Osteoblast (primary cell): Measurements from ENCODE around the gene CD5L. TPM values are rescaled to one million over a fixed set of nuclear protein-coding genes. Genes with fewer than 3 reads are reported as not detected.

Experiments used
- DNase-seq: peaks from one replicate; pipeline ENCODE4 v3.0.0; 2011; ENCODE audit warnings: low spot score, mixed read lengths; ENCODE audit not compliant: insufficient read length; ENCODE audit errors: missing footprints
- H2AFZ ChIP-seq: 2 replicates; pipeline ENCODE4 v1.6.0; 2011; ENCODE audit warnings: mild to moderate bottlenecking, low read length
- H3K27ac ChIP-seq: 2 replicates; pipeline ENCODE4 v1.5.1; 2011; ENCODE audit warnings: mild to moderate bottlenecking, low read depth, low read length, moderate library complexity
- H3K27me3 ChIP-seq: 2 replicates; pipeline ENCODE4 v1.6.0; 2012; ENCODE audit warnings: mild to moderate bottlenecking, control low read depth, inconsistent platforms, low read length, moderate library complexity; ENCODE audit not compliant: insufficient read depth
- H3K36me3 ChIP-seq: 2 replicates; pipeline ENCODE4 v1.5.1; 2011; ENCODE audit warnings: mild to moderate bottlenecking, low read length, control low read depth, moderate library complexity; ENCODE audit not compliant: insufficient read depth
- H3K4me1 ChIP-seq: 2 replicates; pipeline ENCODE4 v1.5.1; 2011; ENCODE audit warnings: mild to moderate bottlenecking, low read length, control low read depth, moderate library complexity; ENCODE audit not compliant: insufficient read depth
- H3K4me2 ChIP-seq: 2 replicates; pipeline ENCODE4 v1.6.0; 2011; ENCODE audit warnings: mild to moderate bottlenecking, low read length; ENCODE audit not compliant: insufficient read depth
- H3K4me3 ChIP-seq: fragments of 200-600 bp; sonication (generic); 3 replicates; pipeline ENCODE4 v1.5.1; 2012; ENCODE audit warnings: mild to moderate bottlenecking, low read length, inconsistent platforms; ENCODE audit not compliant: insufficient read depth
- H3K79me2 ChIP-seq: 2 replicates; pipeline ENCODE4 v1.6.0; 2012; ENCODE audit warnings: mild to moderate bottlenecking, low read length, control low read depth, inconsistent platforms; ENCODE audit not compliant: insufficient read depth
- H3K9me3 ChIP-seq: 2 replicates; pipeline ENCODE4 v1.5.1; 2011; ENCODE audit warnings: low read depth, low read length, control low read depth
- H4K20me1 ChIP-seq: 2 replicates; pipeline ENCODE4 v1.6.0; 2012; ENCODE audit warnings: mild to moderate bottlenecking, low read length, control low read depth; ENCODE audit not compliant: insufficient read depth
- CTCF ChIP-seq: IDR thresholded peaks from 2 replicates; pipeline ENCODE4 v1.5.1; 2011; ENCODE audit warnings: mild to moderate bottlenecking, low read depth, low read length, moderate library complexity; ENCODE audit errors: extremely low read depth
- total RNA-seq: library from RNA; depleted of rRNA; stranded (reverse); fragments of >200 nt; gene quantifications from 2 replicates; pipeline ENCODE4 v1.2.3, GENCODE V29; 2012

The CD5L gene
- total RNA-seq = not detected in 2 replicates

- Histone ChIP-seq H3K4me3 (no peak within 1 kb of the TSS), H3K4me2 (no peak within 1 kb of the TSS), H3K36me3 (no peaks in the 10 kb centered on the region), H2AFZ (no peak within 1 kb of the TSS), H3K27ac (no peak within 1 kb of the TSS), H3K79me2 (no peaks in the 10 kb centered on the region), H3K4me1 (no peaks in the 10 kb centered on the region), H3K27me3 (no peaks in the 10 kb centered on the region), H4K20me1 (no peaks in the 10 kb centered on the region), H3K9me3 (no peaks in the 10 kb centered on the region)
- TF ChIP-seq CTCF = no peak
- no peak for DNase-seq
Measured at GRCh38 chr1:157841708-157842107, at the start of gene CD5L. CD5L (minus strand) TSS chr1:157841808; CDS start chr1:157841701, 107 bp downstream.

DNA sequence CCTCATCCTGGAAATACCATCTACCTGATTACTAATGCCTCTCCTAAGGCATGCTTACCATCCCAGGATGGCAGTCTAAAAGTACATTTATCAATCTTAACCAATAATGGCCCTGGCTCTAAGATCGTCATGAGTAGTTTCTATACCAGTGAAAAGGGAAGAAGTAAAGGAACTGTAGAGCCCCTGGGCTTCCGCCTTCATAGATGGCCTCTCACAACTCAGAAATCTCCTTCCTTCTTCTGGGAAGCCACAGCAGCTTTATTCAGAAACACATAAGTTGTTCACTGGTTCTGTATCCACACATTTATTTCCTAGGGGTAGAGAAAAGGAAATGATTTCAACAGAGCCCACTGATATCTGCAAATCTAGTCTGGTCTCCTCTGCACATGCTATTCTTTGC, 41.0 kb upstream of the CD5L start:
- H4K20me1 ChIP-seq = no peaks in the 10 kb centered on the region
- H3K27me3 ChIP-seq = no peaks in the 10 kb centered on the region
- H3K27ac ChIP-seq = no peak overlapping the region
- TF ChIP-seq CTCF = no peak
- H3K9me3 ChIP-seq = no peaks in the 10 kb centered on the region
- H3K4me1 ChIP-seq = no peaks in the 10 kb centered on the region
- no peak overlapping the region for H3K4me3 ChIP-seq
- H3K4me2 ChIP-seq = no peak overlapping the region
- H3K36me3 ChIP-seq = no peaks in the 10 kb centered on the region
- DNase-seq = no peak
- no peak overlapping the region for H2AFZ ChIP-seq
- H3K79me2 ChIP-seq = no peaks in the 10 kb centered on the region

- Histone ChIP-seq H3K27me3 (no peaks in the 10 kb centered on the region), H3K4me3 (no peak overlapping the region), H3K4me2 (no peak overlapping the region), H3K79me2 (no peaks in the 10 kb centered on the region), H3K9me3 (no peaks in the 10 kb centered on the region), H2AFZ (no peak overlapping the region), H4K20me1 (no peaks in the 10 kb centered on the region), H3K36me3 (no peaks in the 10 kb centered on the region), H3K27ac (no peak overlapping the region), H3K4me1 (no peaks in the 10 kb centered on the region)
- DNase-seq = no peak
- no peak for TF ChIP-seq CTCF
Measured at GRCh38 chr1:157880621-157881020, 39.0 kb upstream of the CD5L start.

- Histone ChIP-seq H2AFZ (no peak overlapping the region), H3K4me1 (no peaks in the 10 kb centered on the region), H3K4me3 (no peak overlapping the region), H3K36me3 (no peaks in the 10 kb centered on the region), H3K4me2 (no peak overlapping the region), H4K20me1 (no peaks in the 10 kb centered on the region), H3K79me2 (no peaks in the 10 kb centered on the region), H3K9me3 (no peaks in the 10 kb centered on the region), H3K27me3 (no peaks in the 10 kb centered on the region), H3K27ac (no peak overlapping the region)
- TF ChIP-seq CTCF = peak; percentile 47
- DNase-seq = no peak
Measured at GRCh38 chr1:157878059-157878458, 36.5 kb upstream of the CD5L start.
